ENCODE data around the gene JSRP1. TPM values are rescaled to one million over a fixed set of nuclear protein-coding genes. Genes with fewer than 3 reads are reported as not detected.

JSRP1 gene
- total RNA-seq, 1 donor from 2014 or later: 0.36 TPM

DNA sequence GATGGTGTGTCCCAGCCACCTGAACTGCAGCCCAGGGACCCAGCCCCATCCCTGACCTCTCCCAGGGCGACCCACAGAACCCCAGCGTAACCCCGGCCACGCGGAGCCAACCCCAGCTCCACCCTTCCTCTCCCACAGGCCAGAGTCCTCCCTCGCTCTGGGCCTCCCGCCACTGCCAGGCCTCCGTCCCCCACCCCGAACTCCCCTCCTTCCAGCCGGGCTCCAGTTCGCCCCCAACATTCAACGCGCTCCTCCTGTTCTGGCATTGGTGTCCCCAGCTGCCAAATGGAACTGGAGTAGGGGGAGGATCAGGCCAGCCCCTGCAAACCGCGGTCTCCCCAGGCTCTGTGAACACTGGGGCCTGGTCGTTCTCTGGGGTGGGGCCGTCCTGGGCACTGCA, 44.3 kb upstream of the JSRP1 start:
- Histone ChIP-seq H3K36me3 (no peaks in the 10 kb centered on the region), H3K27ac (replicated peaks) (no peak overlapping the region), H3K27me3 (ENCODE audit: low read depth) (peaks cover 58% of the 10 kb centered on the region), H3K9me3 (replicated peaks) (no peaks in the 10 kb centered on the region), H3K4me3 (no peak overlapping the region), H3K4me1 (peaks cover 10% of the 10 kb centered on the region)
- intact Hi-C loops (cut with micrococcal nuclease): no loop called here
- no peak for DNase-seq
- TF ChIP-seq, protein P1, sequence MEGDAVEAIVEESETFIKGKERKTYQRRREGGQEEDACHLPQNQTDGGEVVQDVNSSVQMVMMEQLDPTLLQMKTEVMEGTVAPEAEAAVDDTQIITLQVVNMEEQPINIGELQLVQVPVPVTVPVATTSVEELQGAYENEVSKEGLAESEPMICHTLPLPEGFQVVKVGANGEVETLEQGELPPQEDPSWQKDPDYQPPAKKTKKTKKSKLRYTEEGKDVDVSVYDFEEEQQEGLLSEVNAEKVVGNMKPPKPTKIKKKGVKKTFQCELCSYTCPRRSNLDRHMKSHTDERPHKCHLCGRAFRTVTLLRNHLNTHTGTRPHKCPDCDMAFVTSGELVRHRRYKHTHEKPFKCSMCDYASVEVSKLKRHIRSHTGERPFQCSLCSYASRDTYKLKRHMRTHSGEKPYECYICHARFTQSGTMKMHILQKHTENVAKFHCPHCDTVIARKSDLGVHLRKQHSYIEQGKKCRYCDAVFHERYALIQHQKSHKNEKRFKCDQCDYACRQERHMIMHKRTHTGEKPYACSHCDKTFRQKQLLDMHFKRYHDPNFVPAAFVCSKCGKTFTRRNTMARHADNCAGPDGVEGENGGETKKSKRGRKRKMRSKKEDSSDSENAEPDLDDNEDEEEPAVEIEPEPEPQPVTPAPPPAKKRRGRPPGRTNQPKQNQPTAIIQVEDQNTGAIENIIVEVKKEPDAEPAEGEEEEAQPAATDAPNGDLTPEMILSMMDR (IDR thresholded peaks at IDR 0.05; ENCODE audit: borderline replicate concordance): no peak

DNA sequence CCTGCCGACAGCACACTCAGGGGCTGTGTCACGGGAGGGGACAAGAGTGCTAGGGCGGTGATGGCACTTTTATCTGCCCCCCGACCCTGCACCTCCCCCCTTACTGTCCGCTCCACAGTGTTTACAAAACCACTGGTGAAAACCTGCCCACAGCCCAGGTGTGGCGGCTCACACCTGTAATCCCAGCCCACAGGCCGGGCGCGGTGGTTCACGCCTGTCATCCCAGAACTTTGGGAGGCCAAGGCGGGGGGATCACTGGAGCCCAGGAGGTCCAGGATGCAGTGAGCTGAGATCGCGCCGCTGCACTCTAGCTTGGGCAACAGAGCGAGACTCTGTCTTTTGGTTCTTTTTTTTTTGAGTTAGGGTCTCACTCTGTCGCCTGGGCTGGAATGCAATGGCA, 39.9 kb upstream of the JSRP1 start:
- Histone ChIP-seq H3K4me3 (no peak overlapping the region), H3K27me3 (ENCODE audit: low read depth) (peaks cover 62% of the 10 kb centered on the region), H3K4me1 (peaks cover 25% of the 10 kb centered on the region), H3K9me3 (replicated peaks) (no peaks in the 10 kb centered on the region), H3K27ac (replicated peaks) (no peak overlapping the region), H3K36me3 (no peaks in the 10 kb centered on the region)
- no peak for DNase-seq
- TF ChIP-seq, protein P1 (IDR thresholded peaks at IDR 0.05; ENCODE audit: borderline replicate concordance): no peak
- intact Hi-C loops (cut with micrococcal nuclease): no loop called here

DNA sequence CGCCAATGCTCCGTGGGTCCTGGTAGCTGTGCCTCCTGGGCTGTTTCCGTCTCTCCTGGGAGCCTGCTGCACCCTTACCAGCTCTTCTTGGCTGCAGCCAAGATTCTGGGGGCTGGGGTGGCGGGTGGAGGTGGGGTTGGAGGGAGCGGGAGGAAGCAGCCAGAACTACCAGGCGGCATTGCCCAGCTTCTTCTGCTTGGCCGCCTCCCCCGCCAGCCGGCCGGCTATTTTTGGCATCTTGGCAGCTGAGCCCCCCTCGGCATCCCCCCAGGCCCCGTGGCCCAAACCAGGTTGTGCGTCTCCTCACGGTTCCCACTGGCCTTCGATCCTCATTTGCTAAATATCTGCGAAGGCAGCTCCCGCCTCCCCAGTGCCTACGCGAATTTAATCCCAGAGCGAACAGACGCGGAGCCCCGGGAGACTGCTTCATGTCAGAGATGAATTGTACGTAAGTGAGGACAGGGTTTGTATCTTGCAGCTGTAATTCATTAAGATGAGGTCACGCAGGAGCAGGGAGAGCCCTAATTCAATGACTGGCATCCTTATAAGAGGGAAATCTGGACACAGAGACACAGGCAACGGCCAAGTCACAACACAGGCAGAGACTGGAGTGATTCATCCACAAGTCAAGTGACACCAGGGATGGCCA, 38.6 kb upstream of the JSRP1 start:
- Histone ChIP-seq H3K27ac (replicated peaks) (peak overlapping the region; percentile 16), H3K36me3 (no peaks in the 10 kb centered on the region), H3K9me3 (replicated peaks) (no peaks in the 10 kb centered on the region), H3K27me3 (ENCODE audit: low read depth) (peaks cover 64% of the 10 kb centered on the region), H3K4me3 (peak overlapping the region; percentile 49), H3K4me1 (peaks cover 38% of the 10 kb centered on the region)
- TF ChIP-seq, protein P1 (IDR thresholded peaks at IDR 0.05; ENCODE audit: borderline replicate concordance): no peak
- no peak for DNase-seq
- intact Hi-C loops (cut with micrococcal nuclease): no loop called here

DNA sequence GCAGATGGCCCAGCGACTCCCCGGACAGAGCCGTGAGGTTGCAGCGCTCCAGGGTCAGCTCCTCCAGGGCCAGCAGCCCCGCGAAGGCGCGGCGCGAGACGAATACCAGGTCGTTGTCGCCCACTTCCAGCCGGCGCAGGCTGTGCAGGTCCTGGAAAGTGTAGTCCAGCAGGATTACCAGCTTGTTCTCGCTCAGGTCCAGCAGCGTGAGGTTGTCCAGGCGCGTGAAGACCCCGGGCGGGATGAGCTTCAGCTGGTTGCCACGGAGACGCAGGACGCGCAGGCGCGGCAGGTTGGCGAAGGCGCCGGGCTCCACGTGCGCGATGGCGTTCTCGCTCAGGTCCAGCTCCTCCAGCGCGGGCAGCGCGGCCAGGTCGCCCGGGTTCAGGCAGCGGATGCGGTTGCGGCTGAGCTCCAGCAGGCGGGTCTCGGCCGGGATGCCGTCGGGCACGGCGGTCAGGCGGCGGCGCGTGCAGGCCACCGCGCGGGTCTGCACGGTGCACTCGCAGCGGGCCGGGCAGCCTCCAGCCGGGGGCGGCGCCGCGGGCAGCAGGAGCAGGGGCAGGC, 35.1 kb upstream of the JSRP1 start:
- Histone ChIP-seq H3K4me1 (peaks cover 44% of the 10 kb centered on the region), H3K4me3 (peak overlapping the region; percentile 59), H3K27ac (replicated peaks) (no peak overlapping the region), H3K9me3 (replicated peaks) (no peaks in the 10 kb centered on the region), H3K27me3 (ENCODE audit: low read depth) (peaks cover 90% of the 10 kb centered on the region), H3K36me3 (no peaks in the 10 kb centered on the region)
- intact Hi-C loops (cut with micrococcal nuclease): no loop called here
- no peak for DNase-seq
- TF ChIP-seq, protein P1 (IDR thresholded peaks at IDR 0.05; ENCODE audit: borderline replicate concordance): no peak

DNA sequence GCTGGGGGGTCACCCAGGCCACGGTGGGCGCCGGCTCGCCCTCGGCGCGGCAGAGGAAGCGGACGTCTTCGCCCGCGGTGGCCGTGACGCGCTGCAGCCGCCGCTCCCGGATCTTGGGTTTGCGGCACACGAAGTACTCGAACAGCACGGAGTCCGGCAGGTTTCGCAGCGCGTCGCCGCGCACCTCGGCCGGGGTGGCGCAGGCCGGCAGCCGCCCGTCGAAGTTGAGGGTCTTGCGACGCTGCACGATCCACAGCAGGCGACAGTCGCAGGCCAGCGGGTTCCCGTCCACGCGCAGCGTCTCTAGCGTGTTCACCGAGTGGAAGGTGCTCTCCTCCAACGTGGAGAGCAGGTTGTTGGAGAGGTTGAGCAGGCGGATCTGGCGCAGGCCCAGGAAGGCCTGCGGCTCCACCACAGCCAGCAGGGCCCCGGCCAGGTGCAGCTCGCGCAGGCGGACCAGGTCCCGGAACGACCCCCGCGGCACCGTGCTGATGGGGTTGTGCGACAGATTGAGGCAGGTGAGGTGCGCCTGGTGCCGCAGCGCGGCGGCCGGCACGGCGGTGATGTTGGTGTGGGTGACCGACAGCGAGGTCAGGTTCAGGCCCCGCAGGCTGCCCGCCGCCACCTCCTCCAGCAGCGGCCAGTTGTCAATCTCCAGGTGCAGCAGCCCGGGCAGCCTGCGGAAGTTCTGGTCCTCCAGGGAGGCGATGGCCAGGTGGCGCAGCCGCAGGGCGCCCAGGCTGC, 34.4 kb upstream of the JSRP1 start:
- Histone ChIP-seq H3K9me3 (replicated peaks) (no peaks in the 10 kb centered on the region), H3K36me3 (no peaks in the 10 kb centered on the region), H3K27ac (replicated peaks) (peak overlapping the region; percentile 33), H3K27me3 (ENCODE audit: low read depth) (peaks cover 90% of the 10 kb centered on the region), H3K4me3 (peak overlapping the region; percentile 59), H3K4me1 (peaks cover 44% of the 10 kb centered on the region)
- DNase-seq: no peak
- TF ChIP-seq, protein P1 (IDR thresholded peaks at IDR 0.05; ENCODE audit: borderline replicate concordance): no peak
- intact Hi-C loops (cut with micrococcal nuclease): no loop called here
